Transverse colon (tissue), 4 donors: ENCODE measurements around the gene TRIM8.

Experiments
- EP300 ChIP-seq: sonication (generic); formaldehyde crosslinking; IDR thresholded peaks from one replicate; pipeline ENCODE4 v1.6.1; 2017; ENCODE audit warnings: antibody characterized with exemption, low read depth
- POLR2A ChIP-seq: fragments of 450-650 bp; IDR thresholded peaks from one replicate; pipeline ENCODE4 v1.6.1; 2016; ENCODE audit warnings: antibody characterized with exemption, mild to moderate bottlenecking, moderate library complexity
- POLR2AphosphoS5 ChIP-seq, 3 donors: sonication (generic); formaldehyde crosslinking; IDR thresholded peaks; one replicate each; pipeline ENCODE4 v1.6.1; 2016; ENCODE audit warnings: antibody characterized with exemption in 3 of 3
- TF ChIP-seq, protein P1 (sequence below), 5 experiments: fragments of 200-600 bp in 3 of 5; fragments of 450-650 bp in 2 of 5; sonication (generic) in 3 of 5; IDR thresholded peaks; 1 replicate in 2 of 5; 2 replicates in 3 of 5; pipeline ENCODE4 v1.5.1; 2016 to 2017; ENCODE audit warnings: antibody characterized with exemption in 5 of 5, inconsistent platforms in 3 of 5, mild to moderate bottlenecking in 2 of 5, moderate library complexity in 1 of 5

DNA sequence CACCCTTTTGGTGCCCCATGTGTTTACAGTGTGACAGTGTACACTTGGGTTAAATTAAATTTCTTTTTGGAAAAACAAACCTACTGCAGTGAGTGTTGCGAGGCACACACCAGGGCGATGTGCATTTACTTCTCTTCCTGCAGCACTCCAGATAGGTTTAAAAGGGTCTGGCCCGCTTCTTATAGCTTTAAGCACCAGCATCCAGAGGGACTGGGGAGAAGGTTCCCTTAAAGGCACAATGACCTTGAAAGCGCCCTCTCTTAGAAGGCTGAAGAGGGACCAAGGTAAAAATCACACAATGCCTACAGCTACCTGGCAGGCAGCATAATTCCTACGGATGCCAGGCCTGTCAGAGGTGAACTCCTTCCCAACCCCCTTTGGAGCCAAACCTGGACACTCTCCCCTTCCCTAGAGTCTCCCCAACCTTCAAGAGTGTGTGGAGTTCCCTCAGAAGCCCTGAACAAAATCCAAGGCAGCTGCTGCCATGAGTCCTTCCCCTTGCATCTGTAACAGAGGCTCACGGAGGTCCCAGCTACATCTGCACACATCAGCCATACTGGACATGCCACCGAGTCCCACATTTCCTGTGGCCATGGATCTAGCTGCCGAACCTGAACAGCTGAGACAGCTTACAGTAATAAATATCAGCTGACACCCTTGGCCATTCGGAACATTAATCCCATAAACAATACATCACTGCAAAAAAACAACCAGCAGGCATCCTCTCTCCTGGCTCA, 33.2 kb downstream of the TRIM8 start:
- TF ChIP-seq, protein P1, sequence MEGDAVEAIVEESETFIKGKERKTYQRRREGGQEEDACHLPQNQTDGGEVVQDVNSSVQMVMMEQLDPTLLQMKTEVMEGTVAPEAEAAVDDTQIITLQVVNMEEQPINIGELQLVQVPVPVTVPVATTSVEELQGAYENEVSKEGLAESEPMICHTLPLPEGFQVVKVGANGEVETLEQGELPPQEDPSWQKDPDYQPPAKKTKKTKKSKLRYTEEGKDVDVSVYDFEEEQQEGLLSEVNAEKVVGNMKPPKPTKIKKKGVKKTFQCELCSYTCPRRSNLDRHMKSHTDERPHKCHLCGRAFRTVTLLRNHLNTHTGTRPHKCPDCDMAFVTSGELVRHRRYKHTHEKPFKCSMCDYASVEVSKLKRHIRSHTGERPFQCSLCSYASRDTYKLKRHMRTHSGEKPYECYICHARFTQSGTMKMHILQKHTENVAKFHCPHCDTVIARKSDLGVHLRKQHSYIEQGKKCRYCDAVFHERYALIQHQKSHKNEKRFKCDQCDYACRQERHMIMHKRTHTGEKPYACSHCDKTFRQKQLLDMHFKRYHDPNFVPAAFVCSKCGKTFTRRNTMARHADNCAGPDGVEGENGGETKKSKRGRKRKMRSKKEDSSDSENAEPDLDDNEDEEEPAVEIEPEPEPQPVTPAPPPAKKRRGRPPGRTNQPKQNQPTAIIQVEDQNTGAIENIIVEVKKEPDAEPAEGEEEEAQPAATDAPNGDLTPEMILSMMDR (IDR thresholded peaks at IDR 0.05) = no peak
- TF ChIP-seq POLR2AphosphoS5 (IDR thresholded peaks at IDR 0.05) = no peak
- TF ChIP-seq EP300 = no peak
- TF ChIP-seq POLR2A = no peak
